ENCODE results near the gene OSGIN1. TPM values are rescaled to one million over a fixed set of nuclear protein-coding genes. Genes with fewer than 3 reads are reported as not detected.

The OSGIN1 gene
- total and polyA plus RNA-seq, 2 of the 8 experiments (the other 6 are each of a cell fraction or from before 2014, with no cell fraction given), result 0.58 to 0.76 TPM

GRCh38 chr16:83980794-83981193 lies 27.8 kb downstream of the OSGIN1 start:
- Histone ChIP-seq H3K9me3 (ENCODE audit: insufficient read depth in 2 of 2, low read depth in 1 of 2, low read length in 1 of 2) (peaks cover 16 to 22% of the 10 kb centered on the region in 2 experiments), H2BK120ac (replicated peaks; ENCODE audit: low read depth, low read length) (no peak overlapping the region), H3K36me3 (ENCODE audit: control insufficient read depth in 2 of 4, insufficient read depth in 4 of 4, low read length in 3 of 4) (peaks cover 0 to 5% (median 2%) of the 10 kb centered on the region in 4 experiments; a peak in 2 of 8 replicates), H2BK20ac (ENCODE audit: low read length) (no peak overlapping the region), H2BK15ac (ENCODE audit: low read length) (no peak overlapping the region), H3K56ac (replicated peaks; ENCODE audit: insufficient read length, low read depth, low read length) (no peak overlapping the region), H2BK5ac (ENCODE audit: low read depth, low read length) (no peak overlapping the region), H3K9ac (replicated peaks in 1 of 4; ENCODE audit: extremely low read depth in 1 of 4, low read depth in 3 of 4, low read length in 3 of 4) (no peak overlapping the region), H4K8ac (ENCODE audit: extremely low read depth, insufficient read depth, low read length) (no peak overlapping the region), H3K14ac (ENCODE audit: insufficient read length) (no peak overlapping the region), H4K5ac (ENCODE audit: insufficient read length, low read depth, low read length) (no peak overlapping the region), H2BK12ac (ENCODE audit: low read depth, low read length) (no peak overlapping the region), H2AFZ (ENCODE audit: low read length) (no peak overlapping the region), H3K4me2 (ENCODE audit: insufficient read depth in 1 of 2, low read depth in 2 of 2, low read length in 2 of 2) (no peak overlapping the region), H3K27ac (ENCODE audit: low read depth, low read length) (no peak overlapping the region), H4K91ac (replicated peaks; ENCODE audit: insufficient read length, low read length) (peak overlapping the region; percentile 23), H3K18ac (ENCODE audit: extremely low read depth, low read length) (no peak overlapping the region), H3K27me3 (replicated peaks in 1 of 4; ENCODE audit: control insufficient read depth in 3 of 4, extremely low read depth in 1 of 4, insufficient read depth in 3 of 4, low read length in 3 of 4) (no peaks in the 10 kb centered on the region), H3K23me2 (ENCODE audit: low read depth, low read length) (no peaks in the 10 kb centered on the region), H3K79me1 (ENCODE audit: low read depth, low read length) (no peaks in the 10 kb centered on the region), H4K20me1 (replicated peaks in 1 of 2; ENCODE audit: control insufficient read depth in 1 of 2, insufficient read depth in 2 of 2, low read length in 2 of 2) (no peaks in the 10 kb centered on the region), H3K79me2 (ENCODE audit: control insufficient read depth in 1 of 2, insufficient read depth in 2 of 2, low read length in 2 of 2) (no peaks in the 10 kb centered on the region), H3K4ac (replicated peaks; ENCODE audit: insufficient read length, low read depth, low read length) (no peak overlapping the region), H3K4me3 (ENCODE audit: extremely low read depth in 1 of 4, insufficient read depth in 2 of 4, low read depth in 3 of 4, low read length in 4 of 4) (no peak overlapping the region), H2AK5ac (ENCODE audit: low read depth, low read length) (no peak overlapping the region), H3K4me1 (replicated peaks in 1 of 4; ENCODE audit: control insufficient read depth in 3 of 4, insufficient read depth in 4 of 4, low read length in 3 of 4) (no peaks in the 10 kb centered on the region), H3K23ac (ENCODE audit: insufficient read length) (no peak overlapping the region)
- TF ChIP-seq CEBPB (IDR thresholded peaks at IDR 0.05; ENCODE audit: low read depth, low read length) (no peak), GTF2F1 (IDR thresholded peaks at IDR 0.05; ENCODE audit: borderline replicate concordance, low read depth, low read length) (no peak), RBBP5 (IDR thresholded peaks at IDR 0.05; ENCODE audit: borderline replicate concordance, low read depth, low read length) (no peak), KDM4A (IDR thresholded peaks at IDR 0.05; ENCODE audit: low read depth, low read length, severe bottlenecking) (no peak), SIRT6 (IDR thresholded peaks at IDR 0.05; ENCODE audit: low read length) (no peak), SP4 (IDR thresholded peaks at IDR 0.05; ENCODE audit: low read length) (no peak)
- TF ChIP-seq, protein P1, sequence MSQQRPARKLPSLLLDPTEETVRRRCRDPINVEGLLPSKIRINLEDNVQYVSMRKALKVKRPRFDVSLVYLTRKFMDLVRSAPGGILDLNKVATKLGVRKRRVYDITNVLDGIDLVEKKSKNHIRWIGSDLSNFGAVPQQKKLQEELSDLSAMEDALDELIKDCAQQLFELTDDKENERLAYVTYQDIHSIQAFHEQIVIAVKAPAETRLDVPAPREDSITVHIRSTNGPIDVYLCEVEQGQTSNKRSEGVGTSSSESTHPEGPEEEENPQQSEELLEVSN (IDR thresholded peaks at IDR 0.05), result no peak
- POLR2A ChIA-PET (ENCODE audit: partially characterized antibody), result no interaction called here
- CTCF ChIA-PET (ENCODE audit: partially characterized antibody), result interaction anchor here (1.0 to 6.3 kb wide), 5 partner anchors 10 to 62 kb away, joined by 3 to 42 read pairs (median 6); partner anchors contain the start of gene SLC38A8
- WGBS, 2 experiments (ENCODE audit: extremely low coverage in 1 of 2, insufficient coverage in 1 of 2, insufficient read length in 1 of 2, insufficient replicate concordance in 2 of 2, low coverage in 1 of 2, low lambda C conversion rate in 2 of 2, missing lambda C conversion rate in 1 of 2), result 93% methylated on average over 2 of the region's 2 CpGs; no CpG with 5 or more reads in 1 of the 2 experiments
- no peak for DNase-seq (ENCODE audit: low read depth in 1 of 2, low spot score in 2 of 2)
- no peak for FAIRE-seq

All from H1 (cell line).